IgD-negative memory B cell (primary cell): ENCODE measurements around the gene COP1. TPM values are rescaled to one million over a fixed set of nuclear protein-coding genes. Genes with fewer than 3 reads are reported as not detected.
A peak's percentile ranks its signal among the peaks of the same experiment; 100 is the strongest.
"Not testable (repeated sequence)": the region's sequence is repeated elsewhere in the genome, so short reads cannot be mapped to it uniquely, and the experiment has no call there.

Source experiments
- H3K27ac Mint-ChIP-seq, 3 donors: one replicate each; pipeline ENCODE4 v1.8.0; 2020 to 2022; ENCODE audit warnings: mild to moderate bottlenecking in 3 of 3, mixed read lengths in 3 of 3, moderate library complexity in 1 of 3
- H3K27me3 Mint-ChIP-seq: one replicate; pipeline ENCODE4 v1.8.0; 2021; ENCODE audit warnings: mixed read lengths
- H3K36me3 Mint-ChIP-seq: one replicate; pipeline ENCODE4 v1.8.0; 2020; ENCODE audit warnings: mild to moderate bottlenecking, mixed read lengths
- H3K4me1 Mint-ChIP-seq, 3 donors: one replicate each; pipeline ENCODE4 v1.8.0; 2020 to 2022; ENCODE audit warnings: mixed read lengths in 3 of 3, mild to moderate bottlenecking in 1 of 3
- H3K4me3 Mint-ChIP-seq, 4 donors: one replicate each; pipeline ENCODE4 v1.8.0; 2020 to 2022; ENCODE audit warnings: mild to moderate bottlenecking in 4 of 4, mixed read lengths in 4 of 4, moderate library complexity in 3 of 4
- H3K9me3 Mint-ChIP-seq, 3 donors: one replicate each; pipeline ENCODE4 v1.8.0; 2020 to 2021; ENCODE audit warnings: mixed read lengths in 3 of 3, mild to moderate bottlenecking in 1 of 3
- polyA plus RNA-seq: library from polyadenylated mRNA; unstranded; fragments of 300-500 nt; fragmentation: Illumina TruSeq; gene quantifications from one replicate; pipeline ENCODE4 v1.2.3, GENCODE V29; 2021

The COP1 gene
- polyA plus RNA-seq: 33.8 TPM

- Mint-ChIP-seq H3K9me3 (no peaks in the 10 kb centered on the region), H3K4me3 (peak within 1 kb of the TSS; percentile 96 to 99 (median 98)), H3K36me3 (peaks cover 2% of the 10 kb centered on the region), H3K27ac (peak within 1 kb of the TSS; percentile 98 to 100 (median 99)), H3K27me3 (no peaks in the 10 kb centered on the region), H3K4me1 (peaks cover 16 to 36% (median 18%) of the 10 kb centered on the region in 3 donors)
These were observed at the start of gene COP1 for GRCh38 chr1:176206961-176207902. Gene COP1 (minus strand): TSS chr1:176207286. CDS start chr1:176206978, 308 bp downstream.

GRCh38 chr1:176252191-176252590, 45.1 kb upstream of the COP1 start:
- Mint-ChIP-seq H3K4me1 (peaks cover 0 to 2% (median 0%) of the 10 kb centered on the region in 3 donors), H3K27me3 (no peaks in the 10 kb centered on the region), H3K27ac (no peak overlapping the region), H3K36me3 (peaks cover 4% of the 10 kb centered on the region), H3K4me3 (no peak overlapping the region), H3K9me3 (no peaks in the 10 kb centered on the region)

- H3K27ac Mint-ChIP-seq: no peak overlapping the region
- peaks cover 6% of the 10 kb centered on the region for H3K27me3 Mint-ChIP-seq
- H3K4me3 Mint-ChIP-seq: no peak overlapping the region
- no peaks in the 10 kb centered on the region for H3K9me3 Mint-ChIP-seq
- no peaks in the 10 kb centered on the region for H3K4me1 Mint-ChIP-seq
- H3K36me3 Mint-ChIP-seq: peaks cover 3% of the 10 kb centered on the region
These were observed 37.8 kb upstream of the COP1 start for GRCh38 chr1:176244851-176245250.

GRCh38 chr1:176243746-176244145, 36.7 kb upstream of the COP1 start:
- Mint-ChIP-seq H3K9me3 (no peaks in the 10 kb centered on the region), H3K4me1 (no peaks in the 10 kb centered on the region), H3K36me3 (peaks cover 3% of the 10 kb centered on the region), H3K27ac (no peak overlapping the region), H3K4me3 (no peak overlapping the region), H3K27me3 (peaks cover 6% of the 10 kb centered on the region)

- H3K27ac Mint-ChIP-seq: no peak overlapping the region
These were observed 34.4 kb upstream of the COP1 start for GRCh38 chr1:176241385-176242015.

GRCh38 chr1:176233657-176234056, 26.6 kb upstream of the COP1 start:
- peaks cover 0 to 10% (median 5%) of the 10 kb centered on the region in 3 donors for H3K9me3 Mint-ChIP-seq
- H3K4me1 Mint-ChIP-seq, H3K27ac Mint-ChIP-seq, H3K4me3 Mint-ChIP-seq, H3K27me3 Mint-ChIP-seq: not testable (repeated sequence)
- peaks cover 10% of the 10 kb centered on the region for H3K36me3 Mint-ChIP-seq

More at GRCh38 chr1:176241385-176242015, 34.4 kb upstream of the COP1 start:
- H3K27me3 Mint-ChIP-seq: peaks cover 6% of the 10 kb centered on the region
- no peaks in the 10 kb centered on the region for H3K9me3 Mint-ChIP-seq
- H3K4me1 Mint-ChIP-seq: no peaks in the 10 kb centered on the region
- H3K4me3 Mint-ChIP-seq: no peak overlapping the region
- H3K36me3 Mint-ChIP-seq: peaks cover 3% of the 10 kb centered on the region

GRCh38 chr1:176227579-176227978, 20.5 kb upstream of the COP1 start:
- H3K4me3 Mint-ChIP-seq: no peak overlapping the region
- H3K27ac Mint-ChIP-seq: no peak overlapping the region
- peaks cover 1% of the 10 kb centered on the region for H3K36me3 Mint-ChIP-seq
- H3K4me1 Mint-ChIP-seq: no peaks in the 10 kb centered on the region
- no peaks in the 10 kb centered on the region for H3K27me3 Mint-ChIP-seq
- H3K9me3 Mint-ChIP-seq: peaks cover 0 to 4% (median 0%) of the 10 kb centered on the region in 3 donors

GRCh38 chr1:176225911-176226310, 18.8 kb upstream of the COP1 start:
- Mint-ChIP-seq H3K27me3 (no peaks in the 10 kb centered on the region), H3K4me3 (no peak overlapping the region), H3K27ac (no peak overlapping the region), H3K36me3 (peaks cover 1% of the 10 kb centered on the region), H3K4me1 (no peaks in the 10 kb centered on the region), H3K9me3 (no peaks in the 10 kb centered on the region)

- H3K36me3 Mint-ChIP-seq: peaks cover 1% of the 10 kb centered on the region
- H3K4me3 Mint-ChIP-seq: no peak overlapping the region
- H3K9me3 Mint-ChIP-seq: no peaks in the 10 kb centered on the region
- no peaks in the 10 kb centered on the region for H3K27me3 Mint-ChIP-seq
- no peak overlapping the region for H3K27ac Mint-ChIP-seq
- H3K4me1 Mint-ChIP-seq: no peaks in the 10 kb centered on the region
These were observed 18.4 kb upstream of the COP1 start for GRCh38 chr1:176225479-176225875.

GRCh38 chr1:176222196-176222595, 15.1 kb upstream of the COP1 start:
- Mint-ChIP-seq H3K27me3 (no peaks in the 10 kb centered on the region), H3K9me3 (no peaks in the 10 kb centered on the region), H3K27ac (no peak overlapping the region), H3K4me3 (no peak overlapping the region), H3K36me3 (peaks cover 2% of the 10 kb centered on the region), H3K4me1 (no peaks in the 10 kb centered on the region)

- Mint-ChIP-seq H3K36me3 (peaks cover 2% of the 10 kb centered on the region), H3K4me3 (no peak overlapping the region), H3K27me3 (no peaks in the 10 kb centered on the region), H3K27ac (no peak overlapping the region), H3K9me3 (no peaks in the 10 kb centered on the region), H3K4me1 (no peaks in the 10 kb centered on the region)
These were observed 13.1 kb upstream of the COP1 start for GRCh38 chr1:176220100-176220689.

- H3K36me3 Mint-ChIP-seq: peaks cover 2% of the 10 kb centered on the region
- no peak overlapping the region for H3K4me3 Mint-ChIP-seq
- H3K4me1 Mint-ChIP-seq: no peaks in the 10 kb centered on the region
- H3K9me3 Mint-ChIP-seq: no peaks in the 10 kb centered on the region
- no peak overlapping the region for H3K27ac Mint-ChIP-seq
- H3K27me3 Mint-ChIP-seq: no peaks in the 10 kb centered on the region
These were observed 10.5 kb upstream of the COP1 start for GRCh38 chr1:176217461-176218099.

- Mint-ChIP-seq H3K9me3 (no peaks in the 10 kb centered on the region), H3K4me3 (no peak overlapping the region), H3K27me3 (no peaks in the 10 kb centered on the region), H3K4me1 (peaks cover 0 to 3% (median 2%) of the 10 kb centered on the region in 3 donors), H3K36me3 (peaks cover 2% of the 10 kb centered on the region), H3K27ac (no peak overlapping the region)
These were observed 8.9 kb upstream of the COP1 start for GRCh38 chr1:176216031-176216430.

- H3K4me3 Mint-ChIP-seq: peak overlapping the region in 1 of 4 donors; percentile 47
These were observed 4.5 kb upstream of the COP1 start for GRCh38 chr1:176211396-176212165.

More at GRCh38 chr1:176211396-176212165, 4.5 kb upstream of the COP1 start:
- H3K4me1 Mint-ChIP-seq: peaks cover 0 to 5% (median 4%) of the 10 kb centered on the region in 3 donors
- no peak overlapping the region for H3K27ac Mint-ChIP-seq
- H3K36me3 Mint-ChIP-seq: no peaks in the 10 kb centered on the region
- H3K27me3 Mint-ChIP-seq: no peaks in the 10 kb centered on the region
- no peaks in the 10 kb centered on the region for H3K9me3 Mint-ChIP-seq
